HEK293 (cell line): ENCODE results near the gene ZNF217.
A peak's percentile ranks its signal among the peaks of the same experiment; 100 is the strongest.

Experiments
- CTCF ChIP-seq: fragments of 450-650 bp; formaldehyde crosslinking; IDR thresholded peaks from 2 replicates; pipeline ENCODE4 v1.5.1; 2016; ENCODE audit warnings: missing biosample characterization, missing genetic modification characterization
- ELK4 ChIP-seq: IDR thresholded peaks from 2 replicates; pipeline ENCODE4 v1.6.1; 2011; ENCODE audit warnings: mild to moderate bottlenecking, low read depth, low read length, borderline replicate concordance
- GLI4 ChIP-seq: fragments of 450-650 bp; formaldehyde crosslinking; IDR thresholded peaks from 2 replicates; pipeline ENCODE4 v1.5.1; 2016; ENCODE audit warnings: missing biosample characterization, missing genetic modification characterization
- IKZF3 ChIP-seq: fragments of 450-650 bp; IDR thresholded peaks from 2 replicates; pipeline ENCODE4 v1.5.0; 2018; ENCODE audit warnings: missing biosample characterization, mild to moderate bottlenecking, missing genetic modification characterization, moderate library complexity
- INSM2 ChIP-seq: fragments of 450-650 bp; formaldehyde crosslinking; IDR thresholded peaks from 2 replicates; pipeline ENCODE4 v1.5.1; 2016; ENCODE audit warnings: missing biosample characterization, missing genetic modification characterization
- OSR2 ChIP-seq: fragments of 450-650 bp; formaldehyde crosslinking; IDR thresholded peaks from 2 replicates; pipeline ENCODE4 v1.5.1; 2016; ENCODE audit warnings: missing biosample characterization, missing genetic modification characterization
- PBX3 ChIP-seq: sonication (generic); formaldehyde crosslinking; IDR thresholded peaks from 2 replicates; pipeline ENCODE4 v1.8.1; 2022; ENCODE audit warnings: mild to moderate bottlenecking, moderate library complexity, missing genetic modification reagents
- PRDM2 ChIP-seq: fragments of 450-650 bp; formaldehyde crosslinking; IDR thresholded peaks from 2 replicates; pipeline ENCODE4 v1.5.1; 2016; ENCODE audit warnings: missing biosample characterization, missing genetic modification characterization, borderline replicate concordance
- SP2 ChIP-seq: fragments of 450-650 bp; formaldehyde crosslinking; IDR thresholded peaks from 2 replicates; pipeline ENCODE4 v1.5.1; 2016; ENCODE audit warnings: missing biosample characterization, missing genetic modification characterization
- ZBTB10 ChIP-seq: fragments of 450-650 bp; formaldehyde crosslinking; IDR thresholded peaks from 2 replicates; pipeline ENCODE4 v1.5.1; 2016; ENCODE audit warnings: missing biosample characterization, missing genetic modification characterization
- ZBTB20 ChIP-seq: fragments of 450-650 bp; formaldehyde crosslinking; IDR thresholded peaks from 2 replicates; pipeline ENCODE4 v1.5.1; 2016; ENCODE audit warnings: missing biosample characterization, missing genetic modification characterization
- ZIC2 ChIP-seq: fragments of 450-650 bp; formaldehyde crosslinking; IDR thresholded peaks from 2 replicates; pipeline ENCODE4 v1.5.1; 2016; ENCODE audit warnings: missing biosample characterization, missing genetic modification characterization
- ZNF16 ChIP-seq: fragments of 450-650 bp; formaldehyde crosslinking; IDR thresholded peaks from 2 replicates; pipeline ENCODE4 v1.5.1; 2016; ENCODE audit warnings: low read depth, missing biosample characterization, missing genetic modification characterization
- ZNF280C ChIP-seq: fragments of 450-650 bp; formaldehyde crosslinking; IDR thresholded peaks from 2 replicates; pipeline ENCODE4 v1.5.1; 2016; ENCODE audit warnings: missing biosample characterization, missing genetic modification characterization
- ZNF341 ChIP-seq: fragments of 450-650 bp; formaldehyde crosslinking; IDR thresholded peaks from 2 replicates; pipeline ENCODE4; 2016; ENCODE audit warnings: low read depth, missing biosample characterization, missing genetic modification characterization
- ZNF404 ChIP-seq: fragments of 450-650 bp; formaldehyde crosslinking; IDR thresholded peaks from 2 replicates; pipeline ENCODE4 v1.5.1; 2017; ENCODE audit warnings: missing biosample characterization, missing genetic modification characterization
- ZNF623 ChIP-seq: fragments of 450-650 bp; formaldehyde crosslinking; IDR thresholded peaks from 2 replicates; pipeline ENCODE4 v1.5.1; 2016; ENCODE audit warnings: missing biosample characterization, missing genetic modification characterization
- ZNF654 ChIP-seq: fragments of 450-650 bp; formaldehyde crosslinking; IDR thresholded peaks from 2 replicates; pipeline ENCODE4 v1.5.1; 2016; ENCODE audit warnings: low read depth, missing biosample characterization, missing genetic modification characterization
- ZNF707 ChIP-seq: fragments of 450-650 bp; formaldehyde crosslinking; IDR thresholded peaks from 2 replicates; pipeline ENCODE4 v1.5.1; 2016; ENCODE audit warnings: missing biosample characterization, missing genetic modification characterization

ZNF217 gene

GRCh38 chr20:53547664-53548239, 45.9 kb downstream of the ZNF217 start (continued):
- no peak for TF ChIP-seq PRDM2 (tag by site-specific recombination)
- peak; percentile 96 for TF ChIP-seq ZNF654 (tag by site-specific recombination)
- no peak for TF ChIP-seq OSR2
- no peak for TF ChIP-seq ZBTB10 (tag by site-specific recombination)
- TF ChIP-seq IKZF3 (tag by site-specific recombination): no peak
- TF ChIP-seq INSM2: no peak
- no peak for TF ChIP-seq GLI4 (tag by site-specific recombination)
- no peak for TF ChIP-seq PBX3 (CRISPR knock-in tag)
- TF ChIP-seq ZIC2 (tag by site-specific recombination): no peak
- TF ChIP-seq ZBTB20 (tag by site-specific recombination): no peak
- no peak for TF ChIP-seq ZNF16
- peak; percentile 74 for TF ChIP-seq CTCF (tag by site-specific recombination)
- 0 out of 2 replicates have a peak, but pooled peaks have one; percentile 8 for TF ChIP-seq ZNF404 (tag by site-specific recombination)
- no peak for TF ChIP-seq ELK4
- no peak for TF ChIP-seq ZNF623 (tag by site-specific recombination)
- no peak for TF ChIP-seq ZNF707
- TF ChIP-seq ZNF341 (tag by site-specific recombination): no peak
- no peak for TF ChIP-seq ZNF280C (tag by site-specific recombination)
- no peak for TF ChIP-seq SP2 (tag by site-specific recombination)
